Measurements from ENCODE around the gene RPS4Y2. TPM values are rescaled to one million over a fixed set of nuclear protein-coding genes. Genes with fewer than 3 reads are reported as not detected.

RPS4Y2 gene
- total RNA-seq, 3 donors from 2014 or later (not counting 1 experiment from before 2014, with no cell fraction given): not detected

- TF ChIP-seq CTCF (IDR thresholded peaks at IDR 0.05): no peak
- Mint-ChIP-seq H3K27ac (no peak overlapping the region), H3K27me3 (ENCODE audit: low read depth in 2 of 2) (no peaks in the 10 kb centered on the region), H3K9me3 (no peaks in the 10 kb centered on the region), H3K36me3 (no peaks in the 10 kb centered on the region), H3K4me3 (no peak overlapping the region), H3K4me1 (peaks cover 0 to 18% of the 10 kb centered on the region in 2 donors)
- H3K4me3 ChIP-seq (ENCODE audit: low read length): no peak overlapping the region
- peak overlapping the region; percentile 14 for H3K27ac ChIP-seq (ENCODE audit: low read length)
- intact Hi-C loops (cut with micrococcal nuclease): no loop called here
- H3K9me3 ChIP-seq (ENCODE audit: control insufficient read depth, insufficient read depth, low read length): no peaks in the 10 kb centered on the region
- 17% methylated on average over 2 of the region's 2 CpGs for WGBS (ENCODE audit: insufficient coverage)
- no peaks in the 10 kb centered on the region for H3K36me3 ChIP-seq (ENCODE audit: control insufficient read depth, insufficient read depth, low read length)
- peak in 1 of 3 donors; percentile 49 for ATAC-seq
- DNase-seq: peak in 1 of 2 donors; percentile 11
- no peaks in the 10 kb centered on the region for H3K27me3 ChIP-seq (ENCODE audit: control insufficient read depth, insufficient read depth, low read length)
- H3K4me1 ChIP-seq (ENCODE audit: control insufficient read depth, insufficient read depth, low read length): peaks cover 10% of the 10 kb centered on the region
Observed at GRCh38 chrY:20763869-20764268, 8.0 kb downstream of the RPS4Y2 start.

GRCh38 chrY:20765117-20765516 lies 9.2 kb downstream of the RPS4Y2 start:
- Mint-ChIP-seq H3K36me3 (no peaks in the 10 kb centered on the region), H3K27me3 (ENCODE audit: low read depth in 2 of 2) (no peaks in the 10 kb centered on the region), H3K27ac (no peak overlapping the region), H3K4me1 (peaks cover 0 to 18% of the 10 kb centered on the region in 2 donors), H3K9me3 (no peaks in the 10 kb centered on the region), H3K4me3 (no peak overlapping the region)
- H3K27ac ChIP-seq (ENCODE audit: low read length): no peak overlapping the region
- H3K27me3 ChIP-seq (ENCODE audit: control insufficient read depth, insufficient read depth, low read length): no peaks in the 10 kb centered on the region
- H3K4me3 ChIP-seq (ENCODE audit: low read length): no peak overlapping the region
- intact Hi-C loops (cut with micrococcal nuclease): no loop called here
- ATAC-seq: no peak
- peaks cover 10% of the 10 kb centered on the region for H3K4me1 ChIP-seq (ENCODE audit: control insufficient read depth, insufficient read depth, low read length)
- no peaks in the 10 kb centered on the region for H3K36me3 ChIP-seq (ENCODE audit: control insufficient read depth, insufficient read depth, low read length)
- TF ChIP-seq CTCF (IDR thresholded peaks at IDR 0.05): no peak
- no peak for DNase-seq
- WGBS (ENCODE audit: insufficient coverage): 92% methylated on average over 2 of the region's 2 CpGs
- H3K9me3 ChIP-seq (ENCODE audit: control insufficient read depth, insufficient read depth, low read length): no peaks in the 10 kb centered on the region

- WGBS (ENCODE audit: insufficient coverage): 50% methylated on average over 2 of the region's 3 CpGs
- H3K4me1 ChIP-seq (ENCODE audit: control insufficient read depth, insufficient read depth, low read length): no peaks in the 10 kb centered on the region
- intact Hi-C loops (cut with micrococcal nuclease): no loop called here
- Mint-ChIP-seq H3K4me1 (no peaks in the 10 kb centered on the region), H3K9me3 (peaks cover 0 to 5% of the 10 kb centered on the region in 2 donors), H3K36me3 (no peaks in the 10 kb centered on the region), H3K27me3 (ENCODE audit: low read depth in 2 of 2) (peaks cover 0 to 5% of the 10 kb centered on the region in 2 donors), H3K4me3 (no peak overlapping the region), H3K27ac (no peak overlapping the region)
- H3K36me3 ChIP-seq (ENCODE audit: control insufficient read depth, insufficient read depth, low read length): no peaks in the 10 kb centered on the region
- no peaks in the 10 kb centered on the region for H3K9me3 ChIP-seq (ENCODE audit: control insufficient read depth, insufficient read depth, low read length)
- no peak for TF ChIP-seq CTCF (IDR thresholded peaks at IDR 0.05)
- H3K27me3 ChIP-seq (ENCODE audit: control insufficient read depth, insufficient read depth, low read length): no peaks in the 10 kb centered on the region
- H3K4me3 ChIP-seq (ENCODE audit: low read length): no peak overlapping the region
- H3K27ac ChIP-seq (ENCODE audit: low read length): no peak overlapping the region
- ATAC-seq (no peak), DNase-seq (no peak)
Observed at GRCh38 chrY:20770755-20771154, 14.8 kb downstream of the RPS4Y2 start.

GRCh38 chrY:20776104-20776503 lies 20.2 kb downstream of the RPS4Y2 start:
- no peak for TF ChIP-seq CTCF (IDR thresholded peaks at IDR 0.05)
- Mint-ChIP-seq H3K36me3 (no peaks in the 10 kb centered on the region), H3K4me1 (no peaks in the 10 kb centered on the region), H3K27me3 (ENCODE audit: low read depth in 2 of 2) (peaks cover 0 to 5% of the 10 kb centered on the region in 2 donors), H3K4me3 (no peak overlapping the region), H3K9me3 (peaks cover 0 to 5% of the 10 kb centered on the region in 2 donors), H3K27ac (no peak overlapping the region)
- Histone ChIP-seq H3K27me3 (ENCODE audit: control insufficient read depth, insufficient read depth, low read length) (no peaks in the 10 kb centered on the region), H3K27ac (ENCODE audit: low read length) (no peak overlapping the region), H3K4me1 (ENCODE audit: control insufficient read depth, insufficient read depth, low read length) (no peaks in the 10 kb centered on the region), H3K36me3 (ENCODE audit: control insufficient read depth, insufficient read depth, low read length) (no peaks in the 10 kb centered on the region), H3K4me3 (ENCODE audit: low read length) (no peak overlapping the region), H3K9me3 (ENCODE audit: control insufficient read depth, insufficient read depth, low read length) (no peaks in the 10 kb centered on the region)
- intact Hi-C loops (cut with micrococcal nuclease): no loop called here
- DNase-seq: no peak
- no peak for ATAC-seq
- WGBS (ENCODE audit: insufficient coverage): 78% methylated on average over 2 of the region's 4 CpGs

All from natural killer cell (primary cell).